Neural crest cell (in vitro differentiated cells): ENCODE results near the gene IL12RB2. TPM values are rescaled to one million over a fixed set of nuclear protein-coding genes. Genes with fewer than 3 reads are reported as not detected.

Source experiments
- DNase-seq: peaks from one replicate; pipeline ENCODE4 v3.0.0; 2021; ENCODE audit warnings: low read depth, mixed read lengths, low spot score
- H3K27ac Mint-ChIP-seq: one replicate; pipeline ENCODE4 v1.8.0; 2021; ENCODE audit warnings: mild to moderate bottlenecking, mixed read lengths; ENCODE audit not compliant: unreplicated experiment
- H3K27me3 Mint-ChIP-seq: 2 replicates; pipeline ENCODE4 v1.8.0; 2021; ENCODE audit warnings: low read depth, mild to moderate bottlenecking, mixed read lengths
- H3K36me3 Mint-ChIP-seq: 2 replicates; pipeline ENCODE4 v1.8.0; 2021; ENCODE audit warnings: low read depth, mild to moderate bottlenecking, mixed read lengths
- H3K4me1 Mint-ChIP-seq: 2 replicates; pipeline ENCODE4 v1.8.0; 2021; ENCODE audit warnings: mixed read lengths
- H3K4me3 Mint-ChIP-seq: one replicate; pipeline ENCODE4 v1.8.0; 2021; ENCODE audit warnings: mild to moderate bottlenecking, mixed read lengths
- H3K9me3 Mint-ChIP-seq: 2 replicates; pipeline ENCODE4 v1.8.0; 2021; ENCODE audit warnings: mixed read lengths
- total RNA-seq: library from RNA; stranded (reverse); gene quantifications from 2 replicates; pipeline ENCODE4 v1.2.1, GENCODE V29; 2021
- TF ChIP-seq, protein P1 (sequence below): fragments of 200-600 bp; sonication (generic); conservative IDR thresholded peaks from 2 replicates; pipeline ENCODE4 v1.5.0; 2021; ENCODE audit warnings: antibody characterized with exemption, mild to moderate bottlenecking

The IL12RB2 gene
- total RNA-seq, 1 donor from 2014 or later: 0.19 TPM

DNA sequence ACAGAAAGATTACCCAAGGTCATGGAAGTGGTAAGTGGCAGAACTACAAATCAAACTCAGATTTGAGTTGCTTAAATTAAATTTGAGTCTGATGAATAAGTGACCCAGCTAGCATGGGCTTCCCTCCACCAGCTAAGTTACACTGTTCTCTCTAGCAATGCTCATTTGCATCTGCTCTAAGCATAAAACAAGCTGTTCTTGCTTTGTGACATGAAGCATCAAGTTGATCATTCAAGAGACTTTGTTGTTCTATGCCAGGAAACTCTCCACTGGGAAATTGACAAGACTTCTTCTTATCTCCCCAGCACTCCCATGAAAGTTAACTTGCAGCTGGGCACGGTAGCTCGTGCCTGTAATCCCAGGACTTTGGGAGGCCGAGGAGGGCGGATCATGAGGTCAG, 73.5 kb downstream of the IL12RB2 start:
- Mint-ChIP-seq H3K9me3 (peaks cover 19% of the 10 kb centered on the region), H3K27me3 (no peaks in the 10 kb centered on the region), H3K4me3 (no peak overlapping the region), H3K36me3 (peaks cover 24% of the 10 kb centered on the region), H3K4me1 (peaks cover 11% of the 10 kb centered on the region), H3K27ac (no peak overlapping the region)
- no peak for DNase-seq
- TF ChIP-seq, protein P1, sequence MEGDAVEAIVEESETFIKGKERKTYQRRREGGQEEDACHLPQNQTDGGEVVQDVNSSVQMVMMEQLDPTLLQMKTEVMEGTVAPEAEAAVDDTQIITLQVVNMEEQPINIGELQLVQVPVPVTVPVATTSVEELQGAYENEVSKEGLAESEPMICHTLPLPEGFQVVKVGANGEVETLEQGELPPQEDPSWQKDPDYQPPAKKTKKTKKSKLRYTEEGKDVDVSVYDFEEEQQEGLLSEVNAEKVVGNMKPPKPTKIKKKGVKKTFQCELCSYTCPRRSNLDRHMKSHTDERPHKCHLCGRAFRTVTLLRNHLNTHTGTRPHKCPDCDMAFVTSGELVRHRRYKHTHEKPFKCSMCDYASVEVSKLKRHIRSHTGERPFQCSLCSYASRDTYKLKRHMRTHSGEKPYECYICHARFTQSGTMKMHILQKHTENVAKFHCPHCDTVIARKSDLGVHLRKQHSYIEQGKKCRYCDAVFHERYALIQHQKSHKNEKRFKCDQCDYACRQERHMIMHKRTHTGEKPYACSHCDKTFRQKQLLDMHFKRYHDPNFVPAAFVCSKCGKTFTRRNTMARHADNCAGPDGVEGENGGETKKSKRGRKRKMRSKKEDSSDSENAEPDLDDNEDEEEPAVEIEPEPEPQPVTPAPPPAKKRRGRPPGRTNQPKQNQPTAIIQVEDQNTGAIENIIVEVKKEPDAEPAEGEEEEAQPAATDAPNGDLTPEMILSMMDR: no peak

DNA sequence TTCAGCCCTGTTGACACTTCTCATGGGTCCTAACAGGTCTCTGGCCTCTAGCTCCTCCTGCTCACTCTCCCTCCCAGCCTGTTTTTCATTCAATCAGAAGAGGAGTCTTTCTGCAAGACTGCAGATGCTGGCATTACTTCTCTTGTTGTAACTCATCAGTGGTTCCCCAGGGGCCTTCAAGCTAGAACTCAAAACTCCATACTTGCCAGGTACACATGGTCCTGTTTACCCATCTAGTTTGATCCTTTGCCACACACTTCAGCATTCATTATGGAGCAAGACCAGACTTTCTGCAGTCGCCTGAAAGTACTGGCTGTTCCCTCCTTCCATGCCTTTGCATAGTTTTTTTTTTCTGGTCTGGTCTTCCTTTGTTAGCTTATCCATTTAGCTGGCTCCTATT, 74.6 kb downstream of the IL12RB2 start:
- TF ChIP-seq, protein P1: no peak
- Mint-ChIP-seq H3K4me3 (no peak overlapping the region), H3K4me1 (no peaks in the 10 kb centered on the region), H3K27me3 (no peaks in the 10 kb centered on the region), H3K36me3 (peaks cover 28% of the 10 kb centered on the region), H3K9me3 (peaks cover 22% of the 10 kb centered on the region), H3K27ac (no peak overlapping the region)
- no peak for DNase-seq

DNA sequence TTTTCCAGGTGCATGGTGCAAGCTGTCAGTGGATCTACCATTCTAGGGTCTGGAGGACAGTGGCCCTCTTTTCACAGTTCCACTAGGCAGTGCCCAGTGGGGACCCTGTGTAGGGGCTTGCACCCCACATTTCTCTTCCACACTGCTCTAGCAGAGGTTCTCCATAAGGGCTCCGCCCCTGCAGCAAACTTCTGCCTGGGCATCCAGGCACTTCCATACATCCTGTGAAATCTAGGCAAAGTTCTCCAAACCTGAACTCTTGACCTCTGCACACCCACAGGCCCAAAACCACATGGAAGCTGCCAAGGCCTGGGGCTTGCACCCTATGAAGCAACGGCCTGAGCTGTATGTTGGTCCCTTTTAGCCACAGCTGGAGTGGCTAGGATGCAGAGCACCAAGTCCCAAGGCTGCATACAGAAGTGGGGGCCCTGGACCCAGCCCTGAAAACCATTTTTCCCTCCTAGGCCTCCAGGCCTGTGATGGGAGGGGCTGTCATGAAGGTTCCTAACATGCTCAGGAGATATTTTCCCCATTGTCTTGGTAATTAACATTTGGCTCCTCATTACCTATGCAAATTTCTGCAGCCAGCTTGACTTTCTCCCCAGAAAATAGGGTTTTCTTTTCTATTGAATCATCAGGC, 76.4 kb downstream of the IL12RB2 start:
- Mint-ChIP-seq H3K36me3 (peaks cover 28% of the 10 kb centered on the region), H3K4me3 (no peak overlapping the region), H3K27ac (no peak overlapping the region), H3K9me3 (peaks cover 22% of the 10 kb centered on the region), H3K4me1 (no peaks in the 10 kb centered on the region), H3K27me3 (no peaks in the 10 kb centered on the region)
- TF ChIP-seq, protein P1: no peak
- DNase-seq: no peak

DNA sequence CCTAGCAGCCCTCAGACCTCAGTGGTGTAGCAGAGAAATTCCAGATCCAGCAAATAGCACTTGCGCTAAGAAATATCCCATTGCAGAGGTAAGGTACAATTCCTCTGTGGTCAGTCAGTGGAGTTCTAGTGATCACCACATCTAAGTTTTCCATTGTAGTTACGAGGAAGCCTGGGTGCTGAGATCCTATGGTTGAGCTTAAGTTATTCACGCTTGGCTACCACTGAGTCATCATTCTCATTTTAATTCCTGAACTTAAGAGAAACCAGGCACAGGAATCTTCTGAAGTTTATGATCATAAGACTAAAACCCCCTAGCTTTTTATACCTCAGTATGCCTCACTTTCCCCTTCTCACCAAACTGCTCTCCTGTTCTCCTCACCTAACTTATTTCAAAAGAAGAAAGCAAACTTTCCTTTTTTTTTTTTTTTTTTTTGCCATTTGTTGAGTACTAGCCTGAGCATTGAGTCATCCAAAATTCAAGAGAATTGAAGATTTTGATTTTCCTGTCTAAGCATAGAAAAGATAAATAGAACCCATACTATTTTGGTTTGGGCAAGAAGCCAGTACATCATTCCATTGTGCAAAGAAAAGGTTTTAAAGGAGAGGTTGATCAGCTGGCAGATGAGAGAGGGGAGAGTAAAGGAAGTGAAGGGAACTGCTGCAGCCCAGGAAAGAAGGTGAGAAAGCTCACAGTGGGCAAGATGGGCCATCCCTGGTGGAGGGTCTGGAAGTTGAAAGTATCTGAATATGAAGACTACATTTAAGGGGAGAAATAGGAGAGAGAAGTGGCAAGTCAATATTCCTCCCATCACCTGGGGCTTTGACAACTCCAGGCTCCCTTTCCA, 82.6 kb downstream of the IL12RB2 start:
- no peak for DNase-seq
- TF ChIP-seq, protein P1: no peak
- Mint-ChIP-seq H3K4me3 (no peak overlapping the region), H3K27ac (no peak overlapping the region), H3K9me3 (peaks cover 3% of the 10 kb centered on the region), H3K27me3 (no peaks in the 10 kb centered on the region), H3K4me1 (no peaks in the 10 kb centered on the region), H3K36me3 (peaks cover 4% of the 10 kb centered on the region)

DNA sequence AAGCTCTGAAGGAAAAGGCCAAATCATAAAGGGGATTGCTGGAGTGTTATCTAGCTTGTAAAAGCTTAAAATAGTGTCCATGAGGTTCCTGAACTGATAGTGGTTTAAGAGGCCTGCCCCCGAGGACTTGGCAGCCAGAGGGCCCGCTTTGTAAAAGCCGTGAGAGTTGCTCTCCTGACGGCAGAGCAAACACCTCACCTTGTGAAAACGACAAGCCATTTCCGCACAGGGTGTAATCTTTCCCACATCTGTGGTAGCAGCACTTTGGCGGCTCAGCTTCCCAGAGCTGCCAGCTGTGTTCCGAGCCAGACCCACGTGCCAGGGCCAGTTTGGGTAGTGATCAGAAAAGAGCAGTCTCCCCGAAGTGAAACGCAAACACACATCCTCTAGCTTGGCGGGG, 85.6 kb downstream of the IL12RB2 start:
- no peak for DNase-seq
- Mint-ChIP-seq H3K9me3 (no peaks in the 10 kb centered on the region), H3K4me3 (no peak overlapping the region), H3K27ac (peak overlapping the region; percentile 35), H3K27me3 (no peaks in the 10 kb centered on the region), H3K4me1 (no peaks in the 10 kb centered on the region), H3K36me3 (peaks cover 2% of the 10 kb centered on the region)
- TF ChIP-seq, protein P1: no peak
